Measurements from ENCODE around the gene PDE4D. TPM values are rescaled to one million over a fixed set of nuclear protein-coding genes. Genes with fewer than 3 reads are reported as not detected.

Gene PDE4D
- total RNA-seq, 1 donor from 2014 or later, result 14.2 TPM

DNA sequence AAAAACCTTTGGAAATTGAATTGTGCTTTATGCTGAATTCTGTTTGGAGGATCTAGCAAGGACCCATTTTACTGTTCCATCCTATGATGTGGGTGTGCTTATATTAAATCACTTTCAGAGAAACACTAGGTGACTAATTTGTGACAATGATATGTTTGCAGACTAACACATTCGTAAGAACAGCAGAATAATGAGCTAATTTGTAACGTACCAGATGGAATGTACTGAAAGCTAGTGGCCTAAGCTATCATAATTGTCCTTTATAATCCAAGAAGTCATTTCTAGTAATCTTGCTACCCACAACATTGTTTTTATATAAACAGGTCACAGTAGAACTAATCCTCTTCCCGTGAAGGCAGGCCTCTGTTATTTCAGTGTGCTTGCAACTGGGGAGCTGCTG lies 292.5 kb downstream of the PDE4D start:
- Histone ChIP-seq H3K9me3 (ENCODE audit: insufficient read depth, low read depth, low read length) (no peaks in the 10 kb centered on the region), H2AFZ (ENCODE audit: low read depth, low read length) (no peak overlapping the region), H3K9ac (ENCODE audit: low read length) (no peak overlapping the region), H3K4me3 (ENCODE audit: insufficient read depth, low read depth, low read length) (no peak overlapping the region), H3K4me1 (ENCODE audit: insufficient read depth, low read length) (peaks cover 4% of the 10 kb centered on the region), H3K27ac (ENCODE audit: low read depth, low read length) (no peak overlapping the region), H3K27me3 (ENCODE audit: insufficient read depth, low read length) (no peaks in the 10 kb centered on the region), H3K79me2 (ENCODE audit: insufficient read depth, low read length) (no peaks in the 10 kb centered on the region), H3K36me3 (ENCODE audit: insufficient read depth, low read length) (no peaks in the 10 kb centered on the region), H3K4me2 (ENCODE audit: low read length) (no peak overlapping the region), H4K20me1 (ENCODE audit: insufficient read depth, low read length) (no peaks in the 10 kb centered on the region)
- DNase-seq (ENCODE audit: low read depth) (no peak), FAIRE-seq (no peak)
- H3K36me3 Mint-ChIP-seq (ENCODE audit: low read depth, unreplicated experiment), result no peaks in the 10 kb centered on the region
- H3K4me1 Mint-ChIP-seq (ENCODE audit: low read depth, unreplicated experiment), result peaks cover 18% of the 10 kb centered on the region
- TF ChIP-seq, protein P1, sequence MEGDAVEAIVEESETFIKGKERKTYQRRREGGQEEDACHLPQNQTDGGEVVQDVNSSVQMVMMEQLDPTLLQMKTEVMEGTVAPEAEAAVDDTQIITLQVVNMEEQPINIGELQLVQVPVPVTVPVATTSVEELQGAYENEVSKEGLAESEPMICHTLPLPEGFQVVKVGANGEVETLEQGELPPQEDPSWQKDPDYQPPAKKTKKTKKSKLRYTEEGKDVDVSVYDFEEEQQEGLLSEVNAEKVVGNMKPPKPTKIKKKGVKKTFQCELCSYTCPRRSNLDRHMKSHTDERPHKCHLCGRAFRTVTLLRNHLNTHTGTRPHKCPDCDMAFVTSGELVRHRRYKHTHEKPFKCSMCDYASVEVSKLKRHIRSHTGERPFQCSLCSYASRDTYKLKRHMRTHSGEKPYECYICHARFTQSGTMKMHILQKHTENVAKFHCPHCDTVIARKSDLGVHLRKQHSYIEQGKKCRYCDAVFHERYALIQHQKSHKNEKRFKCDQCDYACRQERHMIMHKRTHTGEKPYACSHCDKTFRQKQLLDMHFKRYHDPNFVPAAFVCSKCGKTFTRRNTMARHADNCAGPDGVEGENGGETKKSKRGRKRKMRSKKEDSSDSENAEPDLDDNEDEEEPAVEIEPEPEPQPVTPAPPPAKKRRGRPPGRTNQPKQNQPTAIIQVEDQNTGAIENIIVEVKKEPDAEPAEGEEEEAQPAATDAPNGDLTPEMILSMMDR (IDR thresholded peaks at IDR 0.05; ENCODE audit: insufficient read depth, low read depth, low read length), result no peak
- no peak for TF ChIP-seq EZH2 (IDR thresholded peaks at IDR 0.05; ENCODE audit: insufficient read depth, low read length)
- H3K4me3 Mint-ChIP-seq (ENCODE audit: unreplicated experiment), result no peak overlapping the region
- H3K9me3 Mint-ChIP-seq (ENCODE audit: unreplicated experiment), result no peaks in the 10 kb centered on the region
- H3K27me3 Mint-ChIP-seq (ENCODE audit: low read depth, unreplicated experiment), result no peaks in the 10 kb centered on the region
- H3K27ac Mint-ChIP-seq (ENCODE audit: unreplicated experiment), result no peak overlapping the region

DNA sequence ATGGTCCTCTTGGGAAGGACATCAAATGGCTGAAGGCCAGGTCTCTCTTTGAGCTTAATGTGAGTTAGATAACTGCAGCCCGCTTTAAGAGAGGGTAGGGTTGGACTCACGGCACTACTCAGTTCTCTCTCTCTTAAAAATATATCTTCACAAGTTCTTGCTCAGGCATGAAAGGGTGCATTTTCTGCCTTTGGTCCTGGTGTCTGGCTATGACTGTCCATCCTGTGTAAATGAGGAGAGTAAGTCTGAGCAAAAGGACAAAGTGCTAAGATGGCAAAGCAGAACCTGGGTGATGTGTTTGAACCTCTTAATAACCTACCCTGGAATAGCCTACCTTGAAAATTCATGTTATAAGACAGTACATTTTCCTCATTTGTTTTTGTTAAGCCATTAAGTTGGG lies 293.4 kb downstream of the PDE4D start:
- H2AFZ ChIP-seq (ENCODE audit: low read depth, low read length), result no peak overlapping the region
- peaks cover 18% of the 10 kb centered on the region for H3K4me1 Mint-ChIP-seq (ENCODE audit: low read depth, unreplicated experiment)
- H3K4me1 ChIP-seq (ENCODE audit: insufficient read depth, low read length), result peaks cover 4% of the 10 kb centered on the region
- H3K27ac ChIP-seq (ENCODE audit: low read depth, low read length), result no peak overlapping the region
- FAIRE-seq, result no peak
- no peaks in the 10 kb centered on the region for H3K36me3 Mint-ChIP-seq (ENCODE audit: low read depth, unreplicated experiment)
- H3K9ac ChIP-seq (ENCODE audit: low read length), result no peak overlapping the region
- DNase-seq (ENCODE audit: low read depth), result no peak
- no peak overlapping the region for H3K4me3 ChIP-seq (ENCODE audit: insufficient read depth, low read depth, low read length)
- no peaks in the 10 kb centered on the region for H4K20me1 ChIP-seq (ENCODE audit: insufficient read depth, low read length)
- H3K4me2 ChIP-seq (ENCODE audit: low read length), result no peak overlapping the region
- TF ChIP-seq, protein P1 (IDR thresholded peaks at IDR 0.05; ENCODE audit: insufficient read depth, low read depth, low read length), result no peak
- no peak for TF ChIP-seq EZH2 (IDR thresholded peaks at IDR 0.05; ENCODE audit: insufficient read depth, low read length)
- no peaks in the 10 kb centered on the region for H3K79me2 ChIP-seq (ENCODE audit: insufficient read depth, low read length)
- no peak overlapping the region for H3K4me3 Mint-ChIP-seq (ENCODE audit: unreplicated experiment)
- no peak overlapping the region for H3K27ac Mint-ChIP-seq (ENCODE audit: unreplicated experiment)
- H3K27me3 ChIP-seq (ENCODE audit: insufficient read depth, low read length), result no peaks in the 10 kb centered on the region
- no peaks in the 10 kb centered on the region for H3K36me3 ChIP-seq (ENCODE audit: insufficient read depth, low read length)
- no peaks in the 10 kb centered on the region for H3K9me3 ChIP-seq (ENCODE audit: insufficient read depth, low read depth, low read length)
- no peaks in the 10 kb centered on the region for H3K9me3 Mint-ChIP-seq (ENCODE audit: unreplicated experiment)
- H3K27me3 Mint-ChIP-seq (ENCODE audit: low read depth, unreplicated experiment), result no peaks in the 10 kb centered on the region

DNA sequence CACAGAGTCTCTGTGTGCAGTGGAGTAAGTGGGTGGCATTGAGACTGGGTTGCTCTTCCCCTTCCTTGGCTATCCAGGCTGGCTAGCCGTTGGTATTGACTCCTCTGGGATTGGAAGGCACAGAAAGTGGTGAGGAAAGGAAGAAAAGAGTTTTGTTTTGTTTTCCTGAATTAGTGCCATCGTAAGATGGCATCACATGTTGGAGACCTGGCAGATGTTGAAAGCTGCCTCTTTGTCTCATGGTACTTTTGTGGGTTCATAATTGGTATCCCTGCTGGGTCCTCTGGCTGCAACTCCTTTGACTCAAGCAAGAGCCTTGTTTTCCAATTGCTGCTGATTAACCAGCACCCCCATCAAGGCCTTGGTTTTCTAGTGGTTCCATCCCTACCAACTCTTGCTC lies 293.8 kb downstream of the PDE4D start:
- FAIRE-seq, result no peak
- H3K9me3 Mint-ChIP-seq (ENCODE audit: unreplicated experiment), result no peaks in the 10 kb centered on the region
- H3K79me2 ChIP-seq (ENCODE audit: insufficient read depth, low read length), result no peaks in the 10 kb centered on the region
- H3K4me3 Mint-ChIP-seq (ENCODE audit: unreplicated experiment), result no peak overlapping the region
- H4K20me1 ChIP-seq (ENCODE audit: insufficient read depth, low read length), result no peaks in the 10 kb centered on the region
- no peaks in the 10 kb centered on the region for H3K27me3 Mint-ChIP-seq (ENCODE audit: low read depth, unreplicated experiment)
- H3K36me3 Mint-ChIP-seq (ENCODE audit: low read depth, unreplicated experiment), result no peaks in the 10 kb centered on the region
- TF ChIP-seq EZH2 (IDR thresholded peaks at IDR 0.05; ENCODE audit: insufficient read depth, low read length), result no peak
- TF ChIP-seq, protein P1 (IDR thresholded peaks at IDR 0.05; ENCODE audit: insufficient read depth, low read depth, low read length), result no peak
- no peak overlapping the region for H3K4me3 ChIP-seq (ENCODE audit: insufficient read depth, low read depth, low read length)
- no peaks in the 10 kb centered on the region for H3K27me3 ChIP-seq (ENCODE audit: insufficient read depth, low read length)
- H3K4me1 Mint-ChIP-seq (ENCODE audit: low read depth, unreplicated experiment), result peaks cover 18% of the 10 kb centered on the region
- no peak overlapping the region for H3K4me2 ChIP-seq (ENCODE audit: low read length)
- no peak overlapping the region for H3K9ac ChIP-seq (ENCODE audit: low read length)
- H2AFZ ChIP-seq (ENCODE audit: low read depth, low read length), result no peak overlapping the region
- peaks cover 4% of the 10 kb centered on the region for H3K4me1 ChIP-seq (ENCODE audit: insufficient read depth, low read length)
- no peaks in the 10 kb centered on the region for H3K9me3 ChIP-seq (ENCODE audit: insufficient read depth, low read depth, low read length)
- H3K27ac Mint-ChIP-seq (ENCODE audit: unreplicated experiment), result peak overlapping the region; percentile 28
- no peaks in the 10 kb centered on the region for H3K36me3 ChIP-seq (ENCODE audit: insufficient read depth, low read length)
- DNase-seq (ENCODE audit: low read depth), result no peak
- no peak overlapping the region for H3K27ac ChIP-seq (ENCODE audit: low read depth, low read length)

Measured in astrocyte (in vitro differentiated cells and primary cell).